Adipose tissue (tissue), 3 donors: ENCODE data around the gene BMPER. TPM values are rescaled to one million over a fixed set of nuclear protein-coding genes. Genes with fewer than 3 reads are reported as not detected.
"Not testable (repeated sequence)": the region's sequence is repeated elsewhere in the genome, so short reads cannot be mapped to it uniquely, and the experiment has no call there.

Source experiments
- H3K27ac ChIP-seq: one replicate; pipeline ENCODE4 v1.5.1; 2013; ENCODE audit warnings: low read depth, low read length
- WGBS, 3 donors: extraction: QIAGEN DNeasy Blood & Tissue Kit; methylation state at CpG; one replicate each; pipeline ENCODE4 v1.1.7; 2013; 5-methylcytosine and 5-hydroxymethylcytosine counted together
- polyA plus RNA-seq, 3 donors: library from polyadenylated mRNA; stranded (reverse); fragments of 200-250 nt; gene quantifications; one replicate each; pipeline ENCODE4 v1.2.3, GENCODE V29; 2013
- donor health status: healthy with polysubstance abuse.
- donor health status: Bipolar disorder and iron deficiency.
- donor health status: healthy.

The BMPER gene
- polyA plus RNA-seq, 3 donors = 1.2 to 9.3 (median 4.8) TPM

GRCh38 chr7:34165466-34165865 lies 260.1 kb downstream of the BMPER start:
- WGBS, 3 donors = 55 to 87% (median 64%) methylated on average over 1 of the region's 1 CpG
- H3K27ac ChIP-seq = no peak overlapping the region

- H3K27ac ChIP-seq = no peak overlapping the region
- 88 to 98% (median 96%) methylated on average over 3 of the region's 3 CpGs for WGBS, 3 donors
Measured at GRCh38 chr7:34165927-34166550, 260.7 kb downstream of the BMPER start.

GRCh38 chr7:34168013-34168412 lies 262.7 kb downstream of the BMPER start:
- H3K27ac ChIP-seq = no peak overlapping the region
- WGBS, 3 donors = 62 to 87% (median 86%) methylated on average over 8 of the region's 8 CpGs

GRCh38 chr7:34174688-34175616 lies 269.6 kb downstream of the BMPER start:
- H3K27ac ChIP-seq = not testable (repeated sequence)
- 73 to 85% (median 85%) methylated on average over 20 to 29 of the region's 32 CpGs for WGBS, 3 donors

- no peak overlapping the region for H3K27ac ChIP-seq
- 66 to 83% (median 83%) methylated on average over 3 of the region's 3 CpGs for WGBS, 3 donors
Measured at GRCh38 chr7:34175837-34176236, 270.5 kb downstream of the BMPER start.

GRCh38 chr7:34177476-34177875 lies 272.1 kb downstream of the BMPER start:
- no peak overlapping the region for H3K27ac ChIP-seq
- WGBS, 3 donors = 46 to 55% (median 50%) methylated on average over 3 of the region's 3 CpGs

GRCh38 chr7:34181271-34181958 lies 276.1 kb downstream of the BMPER start:
- 82 to 96% (median 91%) methylated on average over 3 of the region's 3 CpGs for WGBS, 3 donors
- H3K27ac ChIP-seq = no peak overlapping the region

GRCh38 chr7:34184466-34184865 lies 279.1 kb downstream of the BMPER start:
- 25 to 66% (median 65%) methylated on average over 1 of the region's 1 CpG for WGBS, 3 donors

GRCh38 chr7:34187798-34188307 lies 282.5 kb downstream of the BMPER start:
- no peak overlapping the region for H3K27ac ChIP-seq
- WGBS, 3 donors = 71 to 80% (median 73%) methylated on average over 2 of the region's 2 CpGs

More at GRCh38 chr7:34184466-34184865, 279.1 kb downstream of the BMPER start:
- no peak overlapping the region for H3K27ac ChIP-seq

GRCh38 chr7:34189031-34189430 lies 283.7 kb downstream of the BMPER start:
- H3K27ac ChIP-seq = no peak overlapping the region
- WGBS, 3 donors = 71 to 75% (median 72%) methylated on average over 3 of the region's 3 CpGs

- WGBS, 3 donors = 65 to 73% (median 68%) methylated on average over 4 of the region's 4 CpGs
Measured at GRCh38 chr7:34190299-34190698, 285.0 kb downstream of the BMPER start.

GRCh38 chr7:34191162-34191561 lies 285.8 kb downstream of the BMPER start:
- no peak overlapping the region for H3K27ac ChIP-seq
- WGBS, 3 donors = 76 to 83% (median 79%) methylated on average over 8 of the region's 8 CpGs

More at GRCh38 chr7:34190299-34190698, 285.0 kb downstream of the BMPER start:
- H3K27ac ChIP-seq = no peak overlapping the region

- no peak overlapping the region for H3K27ac ChIP-seq
- 78 to 85% (median 85%) methylated on average over 6 of the region's 6 CpGs for WGBS, 3 donors
Measured at GRCh38 chr7:34191771-34192479, 286.6 kb downstream of the BMPER start.

- H3K27ac ChIP-seq = no peak overlapping the region
- 89 to 95% (median 91%) methylated on average over 1 of the region's 1 CpG for WGBS, 3 donors
Measured at GRCh38 chr7:34192906-34193305, 287.6 kb downstream of the BMPER start.

- no peak overlapping the region for H3K27ac ChIP-seq
- WGBS, 3 donors = 90 to 100% (median 97%) methylated on average over 1 of the region's 1 CpG
Measured at GRCh38 chr7:34198231-34198641, 292.9 kb downstream of the BMPER start.
